Measurements from ENCODE around the gene CDK4.

CDK4 gene

DNA sequence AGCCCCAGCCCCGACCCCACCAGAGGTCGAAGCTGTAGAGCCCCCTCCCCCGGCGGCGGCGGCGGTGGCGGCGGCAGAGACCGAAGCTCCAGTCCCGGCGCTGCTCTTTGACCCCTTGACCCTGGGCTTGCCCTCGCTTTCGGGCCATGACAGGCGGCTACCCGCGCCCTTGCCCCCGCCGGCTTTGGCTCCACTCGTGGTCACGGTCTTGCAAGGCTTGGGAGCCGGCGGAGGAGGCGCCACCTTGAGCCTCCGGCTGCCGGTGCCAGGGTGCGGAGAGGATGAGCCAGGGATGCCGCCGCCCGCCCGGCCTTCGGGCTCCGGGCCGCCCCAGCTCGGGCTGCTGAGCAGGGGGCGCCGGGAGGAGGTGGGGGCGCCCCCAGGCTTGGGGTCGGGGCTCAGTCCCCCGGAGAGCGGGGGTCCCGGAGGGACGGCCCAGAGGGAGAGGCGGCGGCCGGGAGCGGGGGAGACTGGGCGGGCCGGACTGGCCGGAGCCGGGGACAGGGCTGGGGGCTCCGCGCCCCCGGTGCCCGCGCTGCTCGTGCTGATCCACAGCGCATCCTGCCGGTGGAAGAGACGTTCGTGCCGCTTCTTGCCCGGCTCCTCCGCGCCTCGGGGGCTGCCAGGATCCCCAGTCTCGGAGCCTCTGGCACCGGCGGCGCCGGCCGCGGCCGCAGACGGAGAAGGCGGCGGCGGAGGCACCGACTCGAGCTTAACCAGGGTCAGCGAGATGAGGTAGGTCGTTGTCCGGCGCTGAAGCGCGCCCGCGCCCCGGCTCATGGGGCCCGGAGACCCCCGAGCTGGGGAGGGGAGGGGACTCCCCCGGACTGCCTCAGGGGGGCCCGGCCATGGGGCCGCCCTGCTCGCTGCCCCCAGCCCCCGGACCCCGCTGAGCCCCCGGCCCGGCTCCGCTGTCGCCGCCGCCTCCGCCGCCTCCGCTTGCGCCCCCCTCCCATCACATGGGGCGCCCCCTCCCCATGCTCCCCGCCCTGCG, 14.3 kb downstream of the CDK4 start:
- FAIRE-seq = no peak

DNA sequence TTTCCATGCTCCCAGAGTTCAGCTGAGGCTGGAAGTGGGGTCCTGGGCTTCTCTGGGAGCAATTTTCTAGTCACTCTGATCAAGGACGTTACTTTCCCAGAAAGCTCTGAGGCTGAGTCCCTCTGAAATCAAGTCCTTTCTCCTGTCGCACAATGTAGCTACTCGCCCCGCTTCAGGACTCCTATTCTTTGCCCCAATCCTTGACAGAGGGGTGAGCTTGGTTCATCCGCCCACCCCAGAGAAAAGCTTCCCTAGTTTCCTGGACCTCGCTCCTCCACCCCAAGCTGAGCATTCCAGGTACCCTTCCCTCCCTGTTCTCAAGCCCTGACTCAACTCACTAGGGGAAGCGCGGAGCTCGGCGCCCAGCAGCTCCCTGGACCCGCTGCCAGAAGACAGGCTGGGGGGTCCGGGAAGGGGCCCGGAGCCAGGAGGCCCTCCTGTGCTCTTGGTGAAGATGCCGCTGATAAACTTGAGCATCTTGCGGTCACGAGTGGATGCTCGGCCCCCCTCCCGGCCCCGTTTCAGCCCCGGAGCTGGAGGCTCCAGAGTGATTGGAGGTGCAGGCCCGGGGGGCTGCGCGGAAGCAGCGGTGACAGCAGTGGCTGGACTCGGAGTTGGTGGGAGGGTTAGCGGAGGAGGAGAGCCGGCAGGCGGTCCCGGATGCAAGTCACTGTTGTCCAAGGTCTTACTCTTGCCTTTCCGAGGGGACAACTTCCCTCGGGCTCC, 15.2 kb downstream of the CDK4 start:
- FAIRE-seq = no peak

DNA sequence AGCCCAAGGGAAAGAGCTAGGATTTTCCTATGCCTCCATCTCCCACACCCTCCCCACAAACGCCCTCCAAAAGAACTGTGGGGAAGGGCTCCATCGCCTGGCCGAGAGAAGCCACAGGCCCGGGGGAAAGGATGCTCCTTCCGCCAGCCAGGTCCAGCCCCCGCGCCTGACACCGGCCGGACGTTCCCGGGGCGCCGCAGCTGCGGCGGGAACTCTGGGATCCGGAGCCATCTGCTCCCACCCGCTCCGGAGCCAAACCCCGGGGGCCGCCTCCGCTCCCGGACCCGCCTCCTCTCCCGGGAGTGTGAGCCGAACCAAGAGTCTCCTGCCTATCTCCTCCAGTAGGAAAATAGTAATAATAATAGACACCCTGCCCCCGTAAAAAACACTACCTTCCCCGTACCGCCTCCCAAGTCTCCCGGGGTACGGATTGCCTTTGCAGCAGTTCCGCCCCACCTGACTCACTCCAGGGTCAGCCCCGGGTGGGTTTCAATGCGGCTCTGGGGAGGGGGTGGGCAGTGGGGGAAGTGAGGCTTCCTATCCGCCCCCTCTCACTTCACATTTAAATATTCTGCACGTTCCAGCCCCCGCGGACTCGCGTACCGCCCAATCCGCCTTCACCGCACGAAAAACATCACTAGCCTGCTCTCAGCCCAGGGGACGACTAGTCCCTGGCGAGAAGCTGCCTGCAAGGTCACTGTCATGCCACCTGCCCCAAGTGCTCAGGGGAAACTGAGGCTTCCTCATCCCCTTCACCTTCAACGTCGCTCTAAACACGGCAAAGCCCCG, 16.0 kb downstream of the CDK4 start:
- no peak for FAIRE-seq

DNA sequence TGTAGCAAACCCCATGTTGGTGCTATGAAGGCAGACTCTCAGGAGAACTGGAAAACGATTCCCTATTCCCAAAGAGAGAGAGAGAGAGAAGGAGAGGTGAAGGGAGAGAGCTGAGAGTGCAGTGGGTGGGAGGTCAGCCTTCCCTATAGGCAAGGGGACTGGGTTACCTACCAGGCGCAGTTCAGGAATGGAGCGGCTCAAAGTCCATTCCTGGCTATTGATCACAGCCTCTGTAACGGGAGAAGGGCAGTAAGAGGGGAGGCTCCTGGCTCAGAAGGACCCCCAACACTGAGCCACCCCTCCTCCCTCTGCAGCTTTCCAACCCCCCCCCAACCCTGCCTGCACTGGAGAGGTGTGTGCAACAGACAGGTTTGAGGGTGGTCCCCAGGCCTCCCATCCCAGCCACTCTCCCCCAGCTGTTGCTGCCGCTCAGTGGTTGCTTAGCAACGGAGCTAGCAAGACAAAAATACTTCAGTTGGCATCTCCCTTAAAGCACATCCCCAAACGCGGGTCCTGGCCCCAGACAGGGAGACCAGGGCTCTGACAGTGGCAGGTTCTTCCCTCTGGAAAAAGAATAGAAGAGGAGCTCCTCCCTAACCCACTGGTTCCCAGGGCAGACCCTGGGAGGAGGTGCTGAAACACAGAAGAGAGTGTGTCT, 16.8 kb downstream of the CDK4 start:
- no peak for FAIRE-seq

DNA sequence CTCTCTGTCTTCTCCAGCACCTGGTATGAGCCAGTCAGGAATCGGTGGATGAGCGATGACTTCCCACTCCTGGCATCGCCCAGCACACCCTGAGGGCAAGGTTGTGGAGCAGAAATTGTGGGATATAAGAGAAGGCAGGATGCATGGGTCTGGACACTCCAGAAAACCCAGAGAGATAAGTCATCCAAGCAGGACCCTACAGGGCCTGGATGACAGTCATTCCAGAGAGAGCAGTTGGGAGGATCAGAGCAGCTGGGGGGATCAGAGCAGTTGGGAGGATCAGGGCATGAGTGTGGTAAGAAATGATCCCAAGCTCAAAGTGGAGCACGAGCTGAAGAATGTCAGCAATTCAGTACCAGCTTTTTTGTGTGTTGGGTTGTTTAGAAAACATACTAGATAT, 17.5 kb downstream of the CDK4 start:
- no peak for FAIRE-seq

DNA sequence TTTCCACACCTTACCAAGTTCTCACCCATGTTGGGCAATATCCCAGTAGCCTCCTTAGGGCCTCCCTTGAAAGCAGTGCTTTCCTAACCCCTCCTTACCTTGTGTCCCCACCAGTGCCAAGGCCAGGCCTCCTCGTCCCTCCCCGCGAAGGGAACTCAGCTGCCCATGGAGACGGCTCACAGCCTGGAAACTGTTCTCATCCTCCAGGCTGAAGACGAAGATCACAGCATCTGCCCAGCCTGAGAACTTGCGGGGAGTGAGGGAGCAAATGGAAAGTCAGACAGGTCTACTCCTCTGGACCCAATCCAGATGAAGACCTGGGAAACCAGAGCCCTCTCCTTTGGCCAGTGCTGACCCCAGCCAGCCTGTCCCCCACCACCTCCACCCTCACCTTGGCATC, 18.2 kb downstream of the CDK4 start:
- no peak for FAIRE-seq

DNA sequence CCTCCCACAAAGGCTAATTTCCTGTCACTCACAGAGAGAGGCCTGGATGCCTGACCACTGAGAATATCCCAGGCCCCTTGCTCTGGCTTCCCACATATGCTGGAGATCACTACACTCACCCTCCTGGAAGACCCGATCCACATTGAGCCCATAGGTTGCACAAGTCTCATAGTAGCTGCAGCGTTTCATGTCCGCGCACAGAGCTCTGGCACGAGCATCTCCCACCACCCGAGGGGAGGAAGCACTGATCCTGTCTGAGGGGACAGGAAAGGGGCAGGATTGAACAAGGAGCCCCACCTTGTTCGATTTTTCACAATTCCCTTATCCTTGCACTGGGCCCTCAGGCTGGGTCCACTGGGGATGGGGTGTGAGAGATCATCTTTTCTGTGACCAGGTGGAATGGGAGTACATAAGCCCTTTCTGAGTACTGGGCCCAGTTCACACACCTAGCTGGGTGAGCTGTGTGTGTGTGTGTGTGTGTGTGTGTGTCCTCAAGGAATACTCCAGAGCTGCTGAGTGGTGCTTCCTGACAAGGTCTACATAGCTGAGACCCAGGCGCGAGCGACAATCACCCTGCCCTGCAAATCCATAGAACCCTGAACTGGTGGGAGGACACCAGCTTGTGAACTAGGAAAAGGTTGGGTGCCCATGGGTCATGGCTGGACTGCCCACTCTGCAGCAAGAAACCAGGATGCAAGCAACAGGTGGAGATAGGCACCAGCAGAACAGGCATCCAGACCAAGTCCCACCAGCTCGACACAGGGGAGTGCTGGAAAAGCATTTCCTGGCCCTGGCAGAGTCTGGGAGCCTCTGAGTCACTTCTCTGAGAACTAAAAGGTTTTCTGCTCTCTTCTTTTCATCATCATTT, 19.1 kb downstream of the CDK4 start:
- no peak for FAIRE-seq

DNA sequence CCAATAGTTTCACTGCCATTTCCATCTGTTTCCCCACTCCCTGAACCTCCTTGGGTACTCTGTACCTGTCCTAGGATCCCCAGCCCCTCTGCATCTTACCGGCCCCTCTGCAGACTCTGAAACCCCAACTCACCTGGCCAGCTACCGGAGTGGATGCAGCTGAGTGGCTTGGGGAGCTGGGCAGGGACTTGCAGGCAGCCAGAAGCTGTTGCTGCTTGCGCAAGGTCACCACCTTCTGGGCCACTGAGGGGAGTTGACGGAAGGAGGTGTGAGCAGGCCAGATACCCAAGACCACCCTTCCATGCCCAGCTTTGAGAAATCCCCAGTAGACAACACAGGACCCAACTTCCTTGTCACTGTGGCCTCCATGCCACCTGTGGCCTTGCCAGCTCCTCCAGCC, 19.8 kb downstream of the CDK4 start:
- FAIRE-seq = no peak

DNA sequence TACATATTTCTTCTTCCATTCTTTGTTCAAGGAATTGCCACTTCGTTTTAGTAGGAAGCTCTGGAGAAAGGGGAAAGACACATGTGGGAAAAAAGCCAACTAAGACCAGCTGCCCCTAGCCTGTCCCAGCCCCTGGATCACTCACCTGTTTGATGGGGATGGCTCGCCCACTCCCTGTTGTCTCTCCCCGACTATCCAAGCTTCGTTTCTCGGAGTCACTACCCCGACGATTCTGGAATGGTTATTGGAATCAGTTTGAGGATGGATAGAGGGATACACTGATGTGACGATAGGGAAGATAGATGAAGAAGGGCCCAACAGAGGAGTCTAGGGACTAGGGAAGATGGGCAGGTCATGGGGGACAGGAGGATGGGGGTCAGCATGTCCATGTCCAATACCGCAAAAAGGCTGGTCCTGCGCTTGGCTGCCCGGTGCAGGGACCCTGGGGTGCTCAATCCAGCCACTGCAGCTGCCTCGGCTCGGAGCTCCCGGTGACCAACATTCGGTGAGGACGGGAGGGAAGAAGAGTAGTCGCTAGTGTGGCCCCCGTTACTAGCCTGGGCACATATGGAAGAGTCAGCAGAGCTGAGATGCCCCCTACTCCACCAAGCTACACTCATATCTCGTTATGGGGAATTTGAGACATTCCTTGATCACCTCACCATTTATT, 20.6 kb downstream of the CDK4 start:
- no peak for FAIRE-seq

DNA sequence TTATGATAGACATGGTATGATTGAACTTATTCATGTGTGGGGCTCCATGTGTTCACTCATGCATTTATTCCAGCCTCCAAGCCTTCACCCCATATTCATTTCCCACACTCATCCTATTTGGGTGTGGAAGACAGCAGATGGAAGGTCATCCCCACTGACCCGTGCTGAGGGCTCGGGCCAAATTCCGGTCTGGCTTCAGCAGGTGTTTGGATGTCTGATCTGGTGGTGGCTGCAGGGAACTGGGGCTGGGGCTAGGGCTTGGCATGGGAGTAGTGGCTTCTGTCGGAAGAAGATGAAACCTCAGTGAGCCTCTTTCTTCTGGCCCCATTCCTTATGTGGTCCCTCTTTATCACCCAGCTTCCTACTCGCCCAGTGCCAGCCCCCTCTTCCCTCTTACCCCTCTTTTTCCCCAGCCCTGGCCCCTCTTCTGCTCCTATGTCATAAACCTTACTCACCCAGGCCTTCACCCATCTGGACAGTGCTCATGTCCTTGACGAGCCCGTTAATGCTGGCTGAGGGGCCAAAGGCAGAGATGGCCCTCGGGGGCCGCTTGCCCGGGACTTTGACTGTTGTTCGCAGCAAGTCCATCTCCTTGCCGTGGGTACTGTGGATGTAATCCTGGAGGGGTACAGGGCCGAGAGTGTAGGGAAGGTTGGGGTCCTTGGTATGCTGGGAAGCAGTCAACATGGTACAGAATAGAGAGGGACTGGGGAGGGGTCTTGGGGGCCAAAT, 21.6 kb downstream of the CDK4 start:
- no peak for FAIRE-seq

DNA sequence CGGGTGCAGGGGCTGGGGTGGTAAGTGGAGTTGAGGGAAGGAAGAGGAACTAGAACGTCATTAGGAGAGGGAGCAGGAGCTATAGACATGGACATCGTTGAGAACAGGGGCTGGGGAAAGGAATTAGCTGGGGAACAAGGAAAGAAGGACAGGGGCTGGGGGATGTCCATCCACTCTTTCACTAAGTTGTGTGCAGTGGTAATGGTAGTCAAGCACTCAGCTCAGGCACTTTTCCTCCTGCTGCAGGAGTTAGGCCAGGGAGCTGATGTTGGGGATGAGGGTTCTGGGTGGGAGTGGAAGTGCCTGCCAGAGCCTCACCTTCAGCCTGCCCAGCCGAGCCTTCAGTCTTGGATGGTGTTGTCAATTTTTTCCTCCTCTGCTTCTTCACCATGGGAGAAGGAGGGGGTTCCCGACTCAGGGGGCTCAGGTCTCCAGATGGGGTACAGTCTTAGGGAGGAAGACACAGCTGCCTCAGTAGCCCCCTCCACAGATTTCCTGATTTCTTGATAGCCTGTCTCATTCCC, 22.7 kb downstream of the CDK4 start:
- FAIRE-seq = no peak

DNA sequence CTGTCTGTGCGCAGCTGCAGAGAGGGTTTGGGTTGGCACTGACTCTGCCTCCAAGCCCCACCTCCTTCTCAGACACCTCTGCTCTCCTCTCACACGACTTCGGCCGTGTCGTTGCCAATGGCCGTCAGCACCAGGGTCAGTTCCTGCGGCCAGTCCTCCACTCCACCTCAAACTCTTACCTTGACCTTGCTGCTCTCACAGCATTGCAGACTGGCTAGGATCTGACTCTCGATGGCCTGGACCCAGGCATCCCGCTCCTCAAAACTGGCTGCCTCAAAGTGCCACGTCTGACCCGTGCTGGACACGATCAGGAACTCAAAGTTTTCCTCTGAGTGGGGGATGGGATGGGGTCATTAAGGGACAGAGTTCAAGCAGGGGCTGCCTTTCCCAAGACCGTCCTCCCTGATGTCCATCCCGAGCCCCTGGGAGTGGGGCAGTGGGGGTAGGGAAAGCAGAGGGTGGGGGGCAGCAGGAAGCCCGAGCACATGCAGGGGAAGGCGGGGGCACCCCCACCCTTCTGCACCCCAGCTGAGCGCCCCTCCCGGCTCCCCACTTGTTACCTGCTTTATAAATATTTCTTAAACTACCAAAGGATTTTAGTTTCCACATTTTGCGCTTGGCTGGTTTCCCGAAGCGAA, 24.2 kb downstream of the CDK4 start:
- FAIRE-seq = no peak

DNA sequence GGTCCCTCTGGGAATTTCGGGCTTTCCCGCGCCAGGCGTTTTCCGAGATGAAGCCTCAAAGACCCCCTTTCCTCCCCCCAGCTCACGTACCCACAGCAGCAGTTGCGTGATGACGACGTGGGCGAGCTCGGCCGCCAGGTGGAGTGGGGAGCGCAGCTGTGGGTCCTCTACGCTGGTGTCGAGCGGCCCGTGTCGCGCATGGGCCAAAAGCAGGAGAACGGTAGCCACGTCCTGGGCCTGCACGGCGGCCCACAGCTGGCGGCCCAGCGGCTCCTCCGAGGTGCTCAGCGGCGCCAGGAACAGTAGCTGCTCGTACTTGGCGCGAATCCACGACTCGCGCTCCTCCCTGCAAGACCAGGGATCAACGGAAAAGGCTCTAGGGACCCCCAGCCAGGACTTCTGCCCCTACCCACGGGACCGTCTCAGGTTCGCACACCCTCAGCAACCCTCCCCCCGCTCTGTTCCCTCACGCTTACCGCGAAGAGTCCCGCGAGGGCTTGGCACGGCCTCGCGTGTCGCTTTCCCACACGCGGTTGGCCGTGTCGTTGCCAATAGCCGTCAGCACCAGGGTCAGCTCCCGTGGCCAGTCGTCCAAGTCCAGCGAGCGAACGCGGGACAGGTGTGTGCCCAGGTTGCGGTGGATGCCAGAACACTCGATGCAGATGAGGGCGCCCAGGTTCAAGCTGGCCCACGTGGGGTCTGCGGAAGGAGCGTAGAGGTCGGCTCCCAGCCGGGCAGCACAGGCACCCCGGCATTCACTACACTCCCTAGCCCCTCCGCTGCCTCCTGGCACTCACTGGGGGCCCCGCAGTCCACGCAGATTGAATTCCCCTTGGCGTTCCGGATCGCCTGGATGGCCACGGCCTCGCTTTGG, 25.0 kb downstream of the CDK4 start:
- FAIRE-seq = no peak

DNA sequence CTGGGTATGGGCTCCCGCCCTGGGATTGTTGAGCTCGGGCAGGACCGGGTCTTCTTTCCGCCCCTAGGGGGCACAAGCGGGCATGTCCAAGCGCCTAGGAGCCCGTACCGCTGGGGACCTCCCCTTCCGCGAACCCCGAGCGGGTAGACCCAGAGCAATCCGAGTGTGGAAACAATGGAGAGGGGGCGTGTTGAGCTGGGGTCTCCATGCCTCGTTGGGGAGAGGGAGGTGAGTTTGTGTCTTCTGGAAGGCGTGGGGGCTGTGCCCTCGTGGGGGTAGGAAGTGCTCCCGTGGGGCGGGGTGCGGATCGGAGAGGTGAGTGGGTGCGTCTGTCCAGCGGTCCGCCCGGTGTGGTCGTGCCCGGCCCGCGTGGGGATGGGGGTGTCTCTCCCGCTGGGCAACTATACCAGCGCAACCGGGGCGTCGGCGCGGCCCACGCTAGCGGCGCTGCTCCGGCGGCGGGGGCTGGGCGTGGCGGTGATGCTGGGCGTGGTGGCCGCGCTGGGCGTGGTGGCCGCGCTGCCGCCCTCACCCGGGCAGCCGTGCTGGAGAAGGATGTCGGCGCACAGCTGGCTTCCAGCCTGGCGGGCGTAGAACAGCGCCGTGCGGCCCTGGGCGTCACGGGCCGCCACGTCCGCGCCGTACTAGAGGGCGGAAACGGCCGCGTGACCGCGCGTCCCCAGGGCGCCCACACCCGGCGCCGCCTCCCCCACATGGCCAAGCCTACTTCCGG, 25.8 kb downstream of the CDK4 start:
- FAIRE-seq = no peak

DNA sequence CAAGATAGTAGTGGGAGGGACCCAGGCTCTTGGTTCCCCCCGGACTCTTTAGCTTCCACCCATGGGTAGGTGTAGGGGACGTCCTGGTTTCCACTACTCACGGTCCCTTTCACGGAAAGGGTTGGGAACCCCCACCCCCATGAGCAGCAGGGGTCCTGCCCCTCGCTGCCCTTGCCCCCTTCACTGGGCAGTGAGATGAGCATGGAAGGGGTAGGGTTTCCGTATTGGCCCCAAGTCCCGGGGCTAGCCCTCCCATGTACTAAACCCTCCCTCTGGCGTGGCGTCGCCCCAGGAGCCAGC, 26.3 kb downstream of the CDK4 start:
- no peak for FAIRE-seq

DNA sequence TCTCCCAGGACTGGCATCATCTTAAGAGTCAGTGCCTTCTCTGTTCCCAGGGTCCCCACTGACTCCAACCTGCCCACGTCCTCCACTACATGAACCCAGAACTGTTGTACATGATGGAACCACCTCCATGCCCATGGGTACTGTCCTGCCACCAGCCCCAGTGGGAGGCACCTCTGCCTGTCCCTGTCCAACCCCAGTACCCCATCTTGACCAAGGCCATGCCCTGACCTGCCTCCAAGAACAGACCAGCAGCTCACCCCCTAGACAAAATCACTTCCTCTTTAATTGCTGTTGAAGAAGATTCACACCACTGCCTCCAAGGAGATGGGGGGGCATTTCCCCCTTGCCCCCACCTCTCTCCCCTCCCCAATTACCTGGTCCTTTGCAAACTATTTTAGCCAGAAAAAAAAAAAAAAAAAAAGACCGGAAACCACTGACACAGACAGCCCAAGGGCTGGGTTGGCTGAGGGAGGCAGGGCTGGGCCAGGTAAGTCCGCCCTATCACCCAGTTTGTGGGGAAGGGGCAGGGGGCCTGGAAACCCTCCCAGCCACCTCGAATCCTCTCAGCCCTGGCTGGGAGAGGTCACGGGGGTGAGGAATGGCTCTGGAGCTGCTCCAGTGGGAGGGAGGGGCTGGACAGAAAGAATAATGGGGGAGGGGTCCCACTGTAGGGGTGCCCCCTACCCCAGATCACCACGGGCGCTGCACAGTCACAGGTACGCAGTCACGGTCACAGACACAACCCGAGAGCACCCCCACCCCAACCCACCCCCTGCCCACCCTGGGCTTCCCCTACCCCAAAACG, 27.0 kb downstream of the CDK4 start:
- no peak for FAIRE-seq

Measured in A204.1 (cell line).